ENCODE results near the gene ST8SIA3. TPM values are rescaled to one million over a fixed set of nuclear protein-coding genes. Genes with fewer than 3 reads are reported as not detected.

The ST8SIA3 gene, protein sequence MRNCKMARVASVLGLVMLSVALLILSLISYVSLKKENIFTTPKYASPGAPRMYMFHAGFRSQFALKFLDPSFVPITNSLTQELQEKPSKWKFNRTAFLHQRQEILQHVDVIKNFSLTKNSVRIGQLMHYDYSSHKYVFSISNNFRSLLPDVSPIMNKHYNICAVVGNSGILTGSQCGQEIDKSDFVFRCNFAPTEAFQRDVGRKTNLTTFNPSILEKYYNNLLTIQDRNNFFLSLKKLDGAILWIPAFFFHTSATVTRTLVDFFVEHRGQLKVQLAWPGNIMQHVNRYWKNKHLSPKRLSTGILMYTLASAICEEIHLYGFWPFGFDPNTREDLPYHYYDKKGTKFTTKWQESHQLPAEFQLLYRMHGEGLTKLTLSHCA
- not detected in 2 replicates for total RNA-seq (2012; rRNA removed)
- not detected in 2 replicates for polyA plus RNA-seq (2012; rRNA removed)
- polyA plus RNA-seq (2012; cell fraction: cytosol; rRNA removed) = not detected in 2 replicates
- not detected in 2 replicates for polyA plus RNA-seq (2012; cell fraction: nucleus; rRNA removed; ENCODE audit: low replicate concordance)
- Bru-seq, nascent RNA = not detected
- BruChase-seq, experiment 1, labeled RNA remaining after a 6-hour chase = not detected
- not detected for BruChase-seq, experiment 2, labeled RNA remaining after a 2-hour chase
- long read RNA-seq = 0 reads

DNA sequence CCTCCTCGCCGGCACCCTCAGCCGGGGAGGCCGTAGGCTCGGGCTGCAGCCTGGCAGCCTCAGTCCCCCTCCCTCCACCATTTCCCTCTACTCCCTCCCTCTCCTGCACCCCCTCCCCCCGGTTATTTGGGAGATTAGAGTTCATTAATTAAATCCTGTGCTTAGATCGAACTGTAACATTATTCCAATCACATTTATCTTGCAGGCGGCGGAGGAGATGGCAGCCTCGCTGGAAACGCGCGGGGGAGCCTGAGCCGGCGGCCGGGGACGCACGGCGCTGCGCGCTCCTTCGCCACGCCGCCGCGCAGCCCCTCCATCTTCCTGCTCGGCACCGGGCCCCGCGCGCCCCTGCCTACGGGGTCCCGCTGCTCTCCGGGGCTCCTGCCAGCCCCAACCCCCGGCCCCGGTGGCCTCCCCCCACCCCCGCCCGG, at the start of gene ST8SIA3:
Gene ST8SIA3, plus strand, starts transcription at position 287 of the 431 bp plus-strand sequence. CDS start 290 bp downstream, outside the sequence.
- DNase-seq = no peak
- no peak within 1 kb of the TSS for H2BK20ac ChIP-seq (ENCODE audit: low read depth, low read length)
- H3K4ac ChIP-seq (ENCODE audit: low read depth, low read length) = no peak within 1 kb of the TSS
- H3K36me3 ChIP-seq (ENCODE audit: control insufficient read depth, insufficient read depth, low read length) = no peaks in the 10 kb centered on the region
- no peak within 1 kb of the TSS for H2BK120ac ChIP-seq (ENCODE audit: low read depth, low read length)
- dilution Hi-C loops (cut with HindIII; ENCODE audit: low sequenced_read_pairs, unreplicated experiment) (no loop called here), in situ Hi-C loops (cut with MboI; ENCODE audit: low sequenced_read_pairs) (no loop called here), intact Hi-C loops (cut with micrococcal nuclease) (loop anchor here (5.0 kb wide), 1 partner anchor 245 kb away; no protein-coding TSS in a partner anchor)
- H2BK15ac ChIP-seq (ENCODE audit: low read depth, low read length) = no peak within 1 kb of the TSS
- POLR2A ChIA-PET (ENCODE audit: unreplicated experiment) = no interaction called here
- no peak within 1 kb of the TSS for H3K56ac ChIP-seq (ENCODE audit: extremely low read depth, insufficient read depth, low read length)
- no peak within 1 kb of the TSS for H4K5ac ChIP-seq (ENCODE audit: low read depth, low read length)
- no peak within 1 kb of the TSS for H3K4me3 ChIP-seq (ENCODE audit: insufficient read depth, low read depth, low read length)
- CTCF ChIA-PET = no interaction called here
- H3K27ac ChIP-seq (ENCODE audit: insufficient read depth, low read length) = no peak within 1 kb of the TSS
- no TSS peak for BruUV-seq (replicated peaks)
- no peak within 1 kb of the TSS for H2BK5ac ChIP-seq (ENCODE audit: low read depth, low read length, poor library complexity, severe bottlenecking)
- H4K91ac ChIP-seq (ENCODE audit: insufficient read depth, low read depth, low read length) = no peak within 1 kb of the TSS
- no peak within 1 kb of the TSS for H3K18ac ChIP-seq (ENCODE audit: low read depth, low read length)
- H3K9ac ChIP-seq (ENCODE audit: low read depth, low read length) = no peak within 1 kb of the TSS
- no peak within 1 kb of the TSS for H3K23ac ChIP-seq (ENCODE audit: low read depth, low read length)
- no peaks in the 10 kb centered on the region; the same call in 1 of the 2 replicates for H3K9me3 ChIP-seq (ENCODE audit: control insufficient read depth, insufficient read depth, low read length)
- H3K4me1 ChIP-seq (ENCODE audit: control insufficient read depth, insufficient read depth, low read length) = no peaks in the 10 kb centered on the region
- H3K14ac ChIP-seq (replicated peaks; ENCODE audit: low read depth, low read length) = no peak within 1 kb of the TSS
- no peak within 1 kb of the TSS for H3K4me2 ChIP-seq (ENCODE audit: low read depth, low read length)
- H2AK9ac ChIP-seq (replicated peaks; ENCODE audit: low read depth, low read length, poor library complexity) = no peak within 1 kb of the TSS
- no peak for ATAC-seq (ENCODE audit: low read depth)
- no peak within 1 kb of the TSS for H4K8ac ChIP-seq (ENCODE audit: low read depth in 2 of 2, low read length in 2 of 2)
- H3K27me3 ChIP-seq (ENCODE audit: control insufficient read depth, insufficient read depth, low read length) = peaks cover 23% of the 10 kb centered on the region
- H2AK5ac ChIP-seq (ENCODE audit: low read depth, low read length) = no peak within 1 kb of the TSS
- no peaks in the 10 kb centered on the region for H3K79me1 ChIP-seq (ENCODE audit: low read depth in 1 of 2, low read length in 2 of 2)
- H2AFZ ChIP-seq (replicated peaks; ENCODE audit: low read length, poor library complexity) = peak within 1 kb of the TSS; percentile 43
- no peaks in the 10 kb centered on the region for H4K20me1 ChIP-seq (ENCODE audit: insufficient read depth, low read length)
- WGBS, 2 experiments (ENCODE audit: extremely low coverage in 2 of 2, insufficient read length in 1 of 2) = 7% methylated on average over 16 of the region's 38 CpGs; no CpG with 5 or more reads in 1 of the 2 experiments
- H3K9me1 ChIP-seq (ENCODE audit: insufficient read depth, low read length) = no peaks in the 10 kb centered on the region
- TF ChIP-seq MAFK (IDR thresholded peaks at IDR 0.05; ENCODE audit: low read depth, low read length) (no peak), POLR2A (IDR thresholded peaks at IDR 0.05; ENCODE audit: low read depth, low read length) (no peak), SMC3 (IDR thresholded peaks at IDR 0.05; ENCODE audit: low read depth, low read length) (no peak), FOS (IDR thresholded peaks at IDR 0.05; ENCODE audit: low read depth, low read length) (no peak), MXI1 (IDR thresholded peaks at IDR 0.05; ENCODE audit: borderline replicate concordance, low read depth, low read length) (no peak), NFE2L2 (IDR thresholded peaks at IDR 0.05; ENCODE audit: low read depth, low read length) (no peak), RCOR1 (IDR thresholded peaks at IDR 0.05; ENCODE audit: insufficient replicate concordance, low read length) (no peak), CHD1 (IDR thresholded peaks at IDR 0.05; ENCODE audit: low read depth, low read length) (no peak), USF2 (IDR thresholded peaks at IDR 0.05; ENCODE audit: low read depth, low read length) (no peak), RFX5 (IDR thresholded peaks at IDR 0.05; ENCODE audit: low read depth, low read length) (no peak), CEBPB (IDR thresholded peaks at IDR 0.05; ENCODE audit: low read depth, low read length) (no peak), MAZ (IDR thresholded peaks at IDR 0.05; ENCODE audit: borderline replicate concordance, low read depth, low read length) (no peak)
- TF ChIP-seq, protein P1, sequence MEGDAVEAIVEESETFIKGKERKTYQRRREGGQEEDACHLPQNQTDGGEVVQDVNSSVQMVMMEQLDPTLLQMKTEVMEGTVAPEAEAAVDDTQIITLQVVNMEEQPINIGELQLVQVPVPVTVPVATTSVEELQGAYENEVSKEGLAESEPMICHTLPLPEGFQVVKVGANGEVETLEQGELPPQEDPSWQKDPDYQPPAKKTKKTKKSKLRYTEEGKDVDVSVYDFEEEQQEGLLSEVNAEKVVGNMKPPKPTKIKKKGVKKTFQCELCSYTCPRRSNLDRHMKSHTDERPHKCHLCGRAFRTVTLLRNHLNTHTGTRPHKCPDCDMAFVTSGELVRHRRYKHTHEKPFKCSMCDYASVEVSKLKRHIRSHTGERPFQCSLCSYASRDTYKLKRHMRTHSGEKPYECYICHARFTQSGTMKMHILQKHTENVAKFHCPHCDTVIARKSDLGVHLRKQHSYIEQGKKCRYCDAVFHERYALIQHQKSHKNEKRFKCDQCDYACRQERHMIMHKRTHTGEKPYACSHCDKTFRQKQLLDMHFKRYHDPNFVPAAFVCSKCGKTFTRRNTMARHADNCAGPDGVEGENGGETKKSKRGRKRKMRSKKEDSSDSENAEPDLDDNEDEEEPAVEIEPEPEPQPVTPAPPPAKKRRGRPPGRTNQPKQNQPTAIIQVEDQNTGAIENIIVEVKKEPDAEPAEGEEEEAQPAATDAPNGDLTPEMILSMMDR (conservative IDR thresholded peaks at IDR 0.05; ENCODE audit: low read depth, low read length) = no peak
- TF ChIP-seq, protein P2, sequence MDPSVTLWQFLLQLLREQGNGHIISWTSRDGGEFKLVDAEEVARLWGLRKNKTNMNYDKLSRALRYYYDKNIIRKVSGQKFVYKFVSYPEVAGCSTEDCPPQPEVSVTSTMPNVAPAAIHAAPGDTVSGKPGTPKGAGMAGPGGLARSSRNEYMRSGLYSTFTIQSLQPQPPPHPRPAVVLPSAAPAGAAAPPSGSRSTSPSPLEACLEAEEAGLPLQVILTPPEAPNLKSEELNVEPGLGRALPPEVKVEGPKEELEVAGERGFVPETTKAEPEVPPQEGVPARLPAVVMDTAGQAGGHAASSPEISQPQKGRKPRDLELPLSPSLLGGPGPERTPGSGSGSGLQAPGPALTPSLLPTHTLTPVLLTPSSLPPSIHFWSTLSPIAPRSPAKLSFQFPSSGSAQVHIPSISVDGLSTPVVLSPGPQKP (IDR thresholded peaks at IDR 0.05; ENCODE audit: borderline replicate concordance, low read depth, low read length) = no peak

Data from IMR-90 (cell line).